HG03521 (cell line): ENCODE results near the gene TAB2.
"Not testable (repeated sequence)": the region's sequence is repeated elsewhere in the genome, so short reads cannot be mapped to it uniquely, and the experiment has no call there.

Source experiments
- ATAC-seq: cut with Tn5 transposase; IDR thresholded peaks from one replicate; pipeline ENCODE4 v1.9.1; 2021; ENCODE audit warnings: mild to moderate bottlenecking, moderate library complexity; ENCODE audit not compliant: unreplicated experiment

TAB2 gene

GRCh38 chr6:149455031-149455732 lies 137.7 kb downstream of the TAB2 start:
- no peak for ATAC-seq

DNA sequence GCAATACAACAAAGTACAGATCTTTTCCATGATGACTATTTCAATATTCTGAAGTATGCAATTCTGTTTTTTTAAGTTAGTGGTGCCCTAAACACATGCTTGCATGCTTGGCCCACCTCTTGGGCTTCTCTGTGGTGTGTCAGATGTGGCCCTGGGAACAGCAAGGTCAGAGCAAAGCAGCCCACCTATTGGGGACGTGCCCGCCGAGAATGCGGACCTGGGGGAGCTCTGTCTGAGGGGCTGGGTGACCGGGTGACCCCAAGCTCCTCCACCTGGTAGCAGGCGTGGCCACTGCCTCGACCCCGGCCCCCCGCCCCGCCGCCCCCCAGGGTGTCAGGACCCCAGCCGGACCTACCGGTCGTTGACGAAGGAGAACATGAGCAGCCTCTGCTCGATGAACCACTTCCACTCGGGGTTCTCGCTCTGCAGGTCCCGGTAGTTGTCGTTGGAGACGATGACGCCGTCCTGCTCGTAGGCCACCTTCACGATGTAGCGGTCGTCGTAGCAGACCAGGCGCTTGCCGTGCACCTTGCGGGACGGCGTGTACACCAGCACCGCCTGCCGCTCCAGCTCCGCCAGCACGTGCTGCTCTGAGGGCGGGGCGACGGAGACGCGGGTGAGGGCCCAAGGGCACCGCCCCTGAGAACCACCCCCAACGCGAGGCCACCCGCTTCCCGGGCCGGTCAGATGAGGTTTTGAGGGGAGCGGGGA lies 139.0 kb downstream of the TAB2 start:
- no peak for ATAC-seq

GRCh38 chr6:149457316-149457884 lies 139.9 kb downstream of the TAB2 start:
- ATAC-seq: no peak

DNA sequence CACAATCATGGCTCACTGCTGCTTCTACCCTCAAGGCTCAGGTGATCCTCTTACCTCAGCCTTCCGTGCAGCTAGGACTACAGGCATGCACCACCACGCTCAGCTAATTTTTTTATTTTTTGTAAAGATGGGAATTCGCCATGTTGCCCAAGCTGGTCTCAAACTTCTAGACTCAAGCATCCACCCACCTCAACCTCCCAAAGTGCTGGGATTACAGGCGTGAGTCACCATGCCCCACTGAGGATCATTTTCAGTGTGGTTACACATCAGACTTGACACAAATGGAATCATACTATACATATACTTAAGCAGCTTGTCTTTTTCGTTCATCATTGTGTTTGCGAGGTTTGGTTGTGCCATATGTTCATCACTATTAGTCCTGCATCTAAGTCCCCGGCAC lies 140.7 kb downstream of the TAB2 start:
- no peak for ATAC-seq

GRCh38 chr6:149458806-149459205 lies 141.3 kb downstream of the TAB2 start:
- ATAC-seq: no peak

GRCh38 chr6:149459761-149460160 lies 142.2 kb downstream of the TAB2 start:
- no peak for ATAC-seq

DNA sequence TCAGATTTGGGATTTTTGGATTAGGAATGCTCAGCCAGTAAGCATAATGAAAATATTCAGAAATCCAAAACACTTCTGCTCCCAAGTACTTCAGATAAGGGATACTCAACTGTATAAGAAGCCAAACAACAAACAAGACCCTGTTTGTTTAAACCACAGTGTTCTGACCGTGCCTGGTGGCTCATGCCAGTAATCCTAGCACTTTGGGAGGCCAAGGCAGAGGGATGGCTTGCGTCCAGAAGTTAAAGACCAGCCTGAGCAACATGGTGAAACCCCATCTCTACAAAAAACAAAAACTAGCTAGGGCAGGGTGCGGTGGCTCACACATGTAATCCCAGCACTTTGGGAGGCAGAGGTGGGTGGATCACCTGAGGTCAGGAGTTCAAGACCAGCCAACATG lies 142.7 kb downstream of the TAB2 start:
- not testable (repeated sequence) for ATAC-seq
